CD4-positive, alpha-beta T cell (primary cell): Measurements from ENCODE around the gene ZNF100. TPM values are rescaled to one million over a fixed set of nuclear protein-coding genes. Genes with fewer than 3 reads are reported as not detected.
"Not testable (repeated sequence)": the region's sequence is repeated elsewhere in the genome, so short reads cannot be mapped to it uniquely, and the experiment has no call there.

Source experiments
- ATAC-seq: fragments of 200-7000 bp; cut with Tn5 transposase; one replicate; pipeline ENCODE4 v1.10.0; 2022; ENCODE audit warnings: mild to moderate bottlenecking; ENCODE audit not compliant: poor library complexity
- CTCF ChIA-PET: fragments of 350-600 bp; sonication (Branson Sonifier 250); formaldehyde crosslinking; loops from one replicate; lab custom pipeline; 2021; ENCODE audit warnings: antibody characterized with exemption, inconsistent platforms; lab: Charles Lee
- POLR2A ChIA-PET: fragments of 350-600 bp; sonication (Branson Sonifier 250); formaldehyde crosslinking; loops from one replicate; lab custom pipeline; 2021; ENCODE audit warnings: antibody characterized with exemption, inconsistent platforms; lab: Charles Lee
- DNase-seq, 14 experiments: peaks; one replicate each; pipeline ENCODE4 v3.0.0-alpha.2; 2013 to 2020; ENCODE audit warnings: mixed read lengths in 2 of 14
- H3K27ac ChIP-seq, 2 donors: one replicate each; pipeline versions ENCODE4 v1.5.1 to v1.7.0; 2013; ENCODE audit warnings: low read length in 2 of 2, low read depth in 1 of 2, mild to moderate bottlenecking in 1 of 2
- H3K27me3 ChIP-seq, 2 experiments: 1 replicate in 1 of 2; 2 replicates in 1 of 2; pipeline versions ENCODE4 v1.6.1 to v1.7.0; 2013; ENCODE audit warnings: low read length in 2 of 2, control low read depth in 1 of 2, mild to moderate bottlenecking in 1 of 2, moderate library complexity in 1 of 2; ENCODE audit not compliant: insufficient read depth in 2 of 2, control insufficient read depth in 1 of 2
- H3K36me3 ChIP-seq: one replicate; pipeline ENCODE4 v1.6.1; 2013; ENCODE audit warnings: low read length, control low read depth; ENCODE audit not compliant: insufficient read depth
- H3K4me1 ChIP-seq: one replicate; pipeline ENCODE4 v1.6.1; 2013; ENCODE audit warnings: low read length, control low read depth; ENCODE audit not compliant: insufficient read depth
- H3K4me3 ChIP-seq: one replicate; pipeline ENCODE4 v1.5.1; 2013; ENCODE audit warnings: mild to moderate bottlenecking, low read length, moderate library complexity
- H3K9me3 ChIP-seq, 2 experiments: 1 replicate in 1 of 2; 2 replicates in 1 of 2; pipeline versions ENCODE4 v1.6.1 to v1.7.0; 2013; ENCODE audit warnings: low read length in 2 of 2, mild to moderate bottlenecking in 2 of 2, control low read depth in 1 of 2, moderate library complexity in 1 of 2; ENCODE audit not compliant: control insufficient read depth in 1 of 2, insufficient read depth in 1 of 2
- H3K27ac Mint-ChIP-seq: one replicate; pipeline ENCODE4 v1.8.0; 2020; ENCODE audit warnings: mixed read lengths
- H3K27me3 Mint-ChIP-seq: one replicate; pipeline ENCODE4 v1.8.0; 2021; ENCODE audit warnings: mixed read lengths
- H3K36me3 Mint-ChIP-seq: one replicate; pipeline ENCODE4 v1.8.0; 2021; ENCODE audit warnings: low read depth, mixed read lengths
- H3K4me1 Mint-ChIP-seq: one replicate; pipeline ENCODE4 v1.8.0; 2021; ENCODE audit warnings: low read depth, mixed read lengths
- H3K4me3 Mint-ChIP-seq: one replicate; pipeline ENCODE4 v1.8.0; 2020; ENCODE audit warnings: mild to moderate bottlenecking, mixed read lengths
- H3K9me3 Mint-ChIP-seq: one replicate; pipeline ENCODE4 v1.8.0; 2020; ENCODE audit warnings: mixed read lengths
- intact Hi-C, 2 experiments: fragments of 100-400 bp; cut with DNase I in 1 of 2; cut with micrococcal nuclease in 1 of 2; formaldehyde crosslinking; loops; one replicate each; pipeline versions ENCODE4 v1.15.1 to v1.9.0; 2023 to 2025; cut with DNase I, micrococcal nuclease
- total RNA-seq, 174 experiments: library from RNA in 2 of 174; stranded (reverse) in 2 of 174; gene quantifications; one replicate each; pipeline ENCODE4 v1.2.3 and lab custom pipeline; 2021 to 2026
- TF ChIP-seq, protein P1 (sequence below): fragments of 200-600 bp; IDR thresholded peaks from one replicate; pipeline ENCODE4 v1.8.0; 2022; ENCODE audit warnings: antibody characterized with exemption, mild to moderate bottlenecking

Gene ZNF100
- total RNA-seq, 2 experiments from 2014 or later: 10.8 to 11.0 TPM

GRCh38 chr19:21713761-21714160 is 53.6 kb downstream of the ZNF100 start:
- no peak for ATAC-seq
- CTCF ChIA-PET: no interaction called here

GRCh38 chr19:21709464-21709863 is 57.9 kb downstream of the ZNF100 start:
- no peak for ATAC-seq
- POLR2A ChIA-PET: no interaction called here
- no peak overlapping the region for H3K27ac Mint-ChIP-seq

More at GRCh38 chr19:21713761-21714160, 53.6 kb downstream of the ZNF100 start:
- H3K36me3 Mint-ChIP-seq: peaks cover 9% of the 10 kb centered on the region
- H3K4me1 Mint-ChIP-seq: no peaks in the 10 kb centered on the region
- TF ChIP-seq, protein P1, sequence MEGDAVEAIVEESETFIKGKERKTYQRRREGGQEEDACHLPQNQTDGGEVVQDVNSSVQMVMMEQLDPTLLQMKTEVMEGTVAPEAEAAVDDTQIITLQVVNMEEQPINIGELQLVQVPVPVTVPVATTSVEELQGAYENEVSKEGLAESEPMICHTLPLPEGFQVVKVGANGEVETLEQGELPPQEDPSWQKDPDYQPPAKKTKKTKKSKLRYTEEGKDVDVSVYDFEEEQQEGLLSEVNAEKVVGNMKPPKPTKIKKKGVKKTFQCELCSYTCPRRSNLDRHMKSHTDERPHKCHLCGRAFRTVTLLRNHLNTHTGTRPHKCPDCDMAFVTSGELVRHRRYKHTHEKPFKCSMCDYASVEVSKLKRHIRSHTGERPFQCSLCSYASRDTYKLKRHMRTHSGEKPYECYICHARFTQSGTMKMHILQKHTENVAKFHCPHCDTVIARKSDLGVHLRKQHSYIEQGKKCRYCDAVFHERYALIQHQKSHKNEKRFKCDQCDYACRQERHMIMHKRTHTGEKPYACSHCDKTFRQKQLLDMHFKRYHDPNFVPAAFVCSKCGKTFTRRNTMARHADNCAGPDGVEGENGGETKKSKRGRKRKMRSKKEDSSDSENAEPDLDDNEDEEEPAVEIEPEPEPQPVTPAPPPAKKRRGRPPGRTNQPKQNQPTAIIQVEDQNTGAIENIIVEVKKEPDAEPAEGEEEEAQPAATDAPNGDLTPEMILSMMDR: no peak
- H3K27ac Mint-ChIP-seq: no peak overlapping the region
- H3K4me1 ChIP-seq: no peaks in the 10 kb centered on the region
- no peak overlapping the region for H3K4me3 Mint-ChIP-seq
- H3K27me3 Mint-ChIP-seq: no peaks in the 10 kb centered on the region
- no peak overlapping the region for H3K27ac ChIP-seq
- intact Hi-C loops: no loop called here
- no peak overlapping the region for H3K4me3 ChIP-seq
- H3K9me3 ChIP-seq: peaks cover 0 to 48% of the 10 kb centered on the region in 2 experiments
- H3K9me3 Mint-ChIP-seq: peaks cover 10% of the 10 kb centered on the region
- POLR2A ChIA-PET: no interaction called here
- no peaks in the 10 kb centered on the region for H3K36me3 ChIP-seq
- DNase-seq: no peak
- H3K27me3 ChIP-seq: no peaks in the 10 kb centered on the region

GRCh38 chr19:21707878-21708277 is 59.5 kb downstream of the ZNF100 start:
- H3K4me1 Mint-ChIP-seq, POLR2A ChIA-PET, H3K27ac Mint-ChIP-seq, H3K9me3 Mint-ChIP-seq, H3K36me3 ChIP-seq, H3K27me3 ChIP-seq, CTCF ChIA-PET, H3K4me3 Mint-ChIP-seq, intact Hi-C loops, H3K27ac ChIP-seq, H3K27me3 Mint-ChIP-seq, H3K36me3 Mint-ChIP-seq, H3K4me1 ChIP-seq, H3K4me3 ChIP-seq, DNase-seq, ATAC-seq: not testable (repeated sequence)
- peaks cover 0 to 35% of the 10 kb centered on the region in 2 experiments for H3K9me3 ChIP-seq

More at GRCh38 chr19:21709464-21709863, 57.9 kb downstream of the ZNF100 start:
- no peaks in the 10 kb centered on the region for H3K4me1 Mint-ChIP-seq
- H3K9me3 Mint-ChIP-seq: peaks cover 3% of the 10 kb centered on the region
- CTCF ChIA-PET: no interaction called here
- Histone ChIP-seq H3K9me3 (peaks cover 0 to 39% of the 10 kb centered on the region in 2 experiments), H3K27ac (no peak overlapping the region), H3K36me3 (no peaks in the 10 kb centered on the region), H3K27me3 (no peaks in the 10 kb centered on the region), H3K4me3 (no peak overlapping the region), H3K4me1 (no peaks in the 10 kb centered on the region)
- DNase-seq: no peak
- H3K36me3 Mint-ChIP-seq: peaks cover 3% of the 10 kb centered on the region
- intact Hi-C loops: no loop called here
- TF ChIP-seq, protein P1: no peak
- H3K4me3 Mint-ChIP-seq: no peak overlapping the region
- H3K27me3 Mint-ChIP-seq: no peaks in the 10 kb centered on the region

DNA sequence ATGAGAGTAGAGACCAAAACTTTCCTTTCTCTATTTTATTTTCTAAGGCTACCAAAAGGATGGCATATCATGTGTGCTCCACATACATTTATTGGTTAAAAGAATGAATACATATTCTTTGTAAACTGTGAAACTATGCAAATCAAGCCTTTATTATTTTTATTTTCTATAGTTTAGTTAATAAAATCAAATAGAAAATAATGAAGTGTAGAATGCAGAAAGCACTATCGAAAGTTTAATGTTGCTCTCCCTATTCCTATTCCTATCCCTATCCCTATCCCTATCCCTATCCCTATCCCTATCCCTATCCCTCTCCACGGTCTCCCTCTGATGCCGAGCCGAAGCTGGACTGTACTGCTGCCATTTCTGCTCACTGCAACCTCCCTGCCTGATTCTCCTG is 60.3 kb downstream of the ZNF100 start:
- H3K27me3 Mint-ChIP-seq: no peaks in the 10 kb centered on the region
- no peaks in the 10 kb centered on the region for H3K9me3 Mint-ChIP-seq
- TF ChIP-seq, protein P1: no peak
- CTCF ChIA-PET: no interaction called here
- no peaks in the 10 kb centered on the region for H3K4me1 Mint-ChIP-seq
- DNase-seq (no peak), ATAC-seq (no peak)
- Histone ChIP-seq H3K27me3 (no peaks in the 10 kb centered on the region), H3K4me3 (no peak overlapping the region), H3K4me1 (no peaks in the 10 kb centered on the region), H3K9me3 (peaks cover 0 to 34% of the 10 kb centered on the region in 2 experiments), H3K27ac (no peak overlapping the region), H3K36me3 (no peaks in the 10 kb centered on the region)
- no peak overlapping the region for H3K4me3 Mint-ChIP-seq
- no peaks in the 10 kb centered on the region for H3K36me3 Mint-ChIP-seq
- no peak overlapping the region for H3K27ac Mint-ChIP-seq
- intact Hi-C loops: no loop called here
- POLR2A ChIA-PET: no interaction called here
